ENCODE results near the gene ZNF716. TPM values are rescaled to one million over a fixed set of nuclear protein-coding genes. Genes with fewer than 3 reads are reported as not detected.

ZNF716 gene
- total and polyA plus RNA-seq, 7 experiments from 2014 or later, result not detected

DNA sequence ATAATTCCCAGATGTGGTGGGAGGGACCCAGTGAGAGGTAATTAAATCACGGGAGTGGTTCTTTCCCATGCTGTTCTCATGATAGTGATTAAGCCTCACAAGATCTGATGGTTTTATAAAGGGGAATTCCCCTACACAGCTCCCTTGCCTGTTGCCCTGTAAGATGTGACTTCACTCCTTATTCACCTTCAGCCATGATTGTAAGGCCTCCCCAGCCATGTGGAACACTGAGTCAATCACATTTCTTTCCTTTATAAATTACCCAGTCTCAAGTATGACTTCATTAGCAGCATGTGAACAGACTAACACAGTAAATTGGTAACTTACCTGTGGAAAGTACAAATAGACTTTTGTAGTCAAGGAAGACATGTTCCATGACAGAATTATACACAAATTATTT lies 55.2 kb downstream of the ZNF716 start:
- Mint-ChIP-seq H3K4me1 (no peaks in the 10 kb centered on the region), H3K36me3 (peaks cover 0 to 3% (median 0%) of the 10 kb centered on the region in 5 donors), H3K9me3 (peaks cover 4 to 61% (median 29%) of the 10 kb centered on the region in 11 donors), H3K4me3 (no peak overlapping the region), H3K27me3 (no peaks in the 10 kb centered on the region), H3K27ac (no peak overlapping the region)
- Histone ChIP-seq H3K27ac (ENCODE audit: low read depth, low read length) (no peak overlapping the region), H3K4me3 (ENCODE audit: low read length) (no peak overlapping the region), H3K4me1 (ENCODE audit: control insufficient read depth in 2 of 2, insufficient read depth in 2 of 2, low read length in 2 of 2) (no peaks in the 10 kb centered on the region), H3K36me3 (ENCODE audit: control insufficient read depth in 2 of 3, insufficient read depth in 3 of 3, low read length in 3 of 3) (no peaks in the 10 kb centered on the region), H3K9me3 (ENCODE audit: control insufficient read depth in 2 of 3, low read length in 3 of 3) (peaks cover 0 to 4% (median 0%) of the 10 kb centered on the region in 3 experiments), H3K27me3 (ENCODE audit: control insufficient read depth in 2 of 2, insufficient read depth in 2 of 2, low read length in 2 of 2) (no peaks in the 10 kb centered on the region)
- ChIA-PET CTCF (no interaction called here), POLR2A (no interaction called here)
- intact Hi-C loops (cut with micrococcal nuclease), result no loop called here
- no peak for ATAC-seq
- no peak for DNase-seq

Small RNA genes within 50 kb of the gene (microRNA-seq; reads per million reads assigned to microRNA genes)
- not detected for gene MIR3147 (ENCODE audit: borderline microRNAs expressed)
